Caco-2 (cell line): ENCODE results near the gene FBXL22. TPM values are rescaled to one million over a fixed set of nuclear protein-coding genes. Genes with fewer than 3 reads are reported as not detected.

Experiments used
- Bru-seq: library from RNA; stranded (reverse); fragments of 400-500 nt; gene quantifications from one replicate; lab custom pipeline; 2021; lab: Mats Ljungman, UMichigan
- BruChase-seq, 2 experiments: library from RNA; stranded (reverse); fragments of 400-500 nt; gene quantifications; one replicate each; lab custom pipeline; 2021; lab: Mats Ljungman, UMichigan
- BruUV-seq: library from RNA; stranded (reverse); fragments of 400-500 nt; replicated peaks from 2 replicates; lab custom pipeline; 2021; lab: Mats Ljungman, UMichigan
- CTCF ChIA-PET: fragments of 300-600 bp; sonication (Branson Sonifier 250); formaldehyde crosslinking; loops from one replicate; lab custom pipeline; 2022; ENCODE audit warnings: antibody characterized with exemption; lab: Charles Lee
- POLR2A ChIA-PET: fragments of 300-600 bp; sonication (Branson Sonifier 250); formaldehyde crosslinking; loops from one replicate; lab custom pipeline; 2022; ENCODE audit warnings: antibody characterized with exemption; lab: Charles Lee
- DNase-seq, 2 experiments: peaks; one replicate each; pipeline versions ENCODE4 v3.0.0 to v3.0.0-alpha.2; 2020 to 2022
- H3K27me3 ChIP-seq: replicated peaks from 2 replicates; pipeline ENCODE4 v1.6.0; 2011; ENCODE audit warnings: low read length; ENCODE audit not compliant: control insufficient read depth, insufficient read depth
- H3K36me3 ChIP-seq: 2 replicates; pipeline ENCODE4 v1.5.1; 2011; ENCODE audit warnings: low read length; ENCODE audit not compliant: control insufficient read depth, insufficient read depth
- H3K4me1 ChIP-seq: fragments of 250-450 bp; sonication (Bioruptor Pico); 2 replicates; pipeline ENCODE4 v1.5.1; 2020; ENCODE audit warnings: mild to moderate bottlenecking
- H3K4me3 ChIP-seq: 2 replicates; pipeline ENCODE4 v1.5.1; 2011; ENCODE audit warnings: low read depth, mild to moderate bottlenecking, control low read depth, low read length
- H3K9me3 ChIP-seq: fragments of 250-450 bp; sonication (Bioruptor Pico); 2 replicates; pipeline ENCODE4 v1.5.1; 2020; ENCODE audit warnings: mild to moderate bottlenecking, moderate library complexity
- H3K27ac Mint-ChIP-seq: one replicate; pipeline ENCODE4 v1.8.0; 2022; ENCODE audit warnings: mixed read lengths; ENCODE audit not compliant: unreplicated experiment
- H3K27me3 Mint-ChIP-seq: one replicate; pipeline ENCODE4 v1.8.0; 2022; ENCODE audit warnings: mixed read lengths; ENCODE audit not compliant: insufficient read depth, unreplicated experiment
- H3K36me3 Mint-ChIP-seq: one replicate; pipeline ENCODE4 v1.8.0; 2022; ENCODE audit warnings: mild to moderate bottlenecking, mixed read lengths; ENCODE audit not compliant: insufficient read depth, unreplicated experiment
- H3K4me1 Mint-ChIP-seq: one replicate; pipeline ENCODE4 v1.8.0; 2022; ENCODE audit warnings: low read depth, mixed read lengths; ENCODE audit not compliant: unreplicated experiment
- H3K4me3 Mint-ChIP-seq: one replicate; pipeline ENCODE4 v1.8.0; 2022; ENCODE audit warnings: mild to moderate bottlenecking, moderate library complexity, mixed read lengths; ENCODE audit not compliant: unreplicated experiment
- H3K9me3 Mint-ChIP-seq: one replicate; pipeline ENCODE4 v1.8.0; 2022; ENCODE audit warnings: mixed read lengths; ENCODE audit not compliant: unreplicated experiment
- CTCF ChIP-seq, 2 experiments: fragments of 200-600 bp in 1 of 2; IDR thresholded peaks; 1 replicate in 1 of 2; 2 replicates in 1 of 2; pipeline versions ENCODE4 v1.5.1 to v1.8.0; 2011 to 2022; ENCODE audit warnings: antibody characterized with exemption in 1 of 2, control low read depth in 1 of 2, inconsistent platforms in 1 of 2, low read depth in 1 of 2, low read length in 1 of 2, mild to moderate bottlenecking in 1 of 2, moderate library complexity in 1 of 2; ENCODE audit not compliant: insufficient read depth in 1 of 2, severe bottlenecking in 1 of 2, unreplicated experiment in 1 of 2
- intact Hi-C: fragments of 100-400 bp; cut with micrococcal nuclease; formaldehyde crosslinking; loops from one replicate; pipeline ENCODE4 v1.10.0; 2022; ENCODE audit not compliant: unreplicated experiment
- long read RNA-seq: library from polyadenylated mRNA; stranded (forward); transcript quantifications from one replicate; pipeline ENCODE4 v2.0.0, GENCODE V29; 2022
- total RNA-seq: library from RNA; stranded (reverse); gene quantifications from 2 replicates; pipeline ENCODE4 v1.2.3, GENCODE V29; 2022

The FBXL22 gene
- total RNA-seq (0.97 TPM in 1 of 2 replicates, not detected in the other), Bru-seq, nascent RNA (percentile 45 among the genes with signal in this experiment), BruChase-seq, experiment 1, labeled RNA remaining after a 2-hour chase (percentile 21 among the genes with signal in this experiment), BruChase-seq, experiment 2, labeled RNA remaining after a 6-hour chase (percentile 35 among the genes with signal in this experiment)
- long read RNA-seq, partial matches to known transcripts, result 0 of 3 reads
- long read RNA-seq, other reads (novel, unspliced or antisense), result 3 of 3 reads

- TF ChIP-seq CTCF (IDR thresholded peaks at IDR 0.05; ENCODE audit: insufficient read depth in 1 of 2, low read depth in 1 of 2, low read length in 1 of 2, severe bottlenecking in 1 of 2, unreplicated experiment in 1 of 2), result no peak
- Mint-ChIP-seq H3K9me3 (no peaks in the 10 kb centered on the region), H3K4me3 (no peak within 1 kb of the TSS), H3K36me3 (peaks cover 49% of the 10 kb centered on the region), H3K27ac (peak within 1 kb of the TSS; percentile 66), H3K27me3 (no peaks in the 10 kb centered on the region), H3K4me1 (no peaks in the 10 kb centered on the region)
- Histone ChIP-seq H3K27me3 (no peaks in the 10 kb centered on the region), H3K9me3 (no peaks in the 10 kb centered on the region), H3K4me1 (no peaks in the 10 kb centered on the region; the same call in 1 of the 2 replicates), H3K36me3 (no peaks in the 10 kb centered on the region; the same call in 1 of the 2 replicates), H3K4me3 (no peak within 1 kb of the TSS)
- CTCF ChIA-PET, result no interaction called here
- POLR2A ChIA-PET, result no interaction called here
- no peak for DNase-seq
- intact Hi-C loops, result no loop called here
- BruUV-seq, result no TSS peak
These were observed at the start of gene FBXL22 for GRCh38 chr15:63597038-63597790. TSS of gene FBXL22 (plus strand) at chr15:63597387. CDS start at chr15:63597393, 6 bp downstream.

- no TSS peak for BruUV-seq
These were observed 45.8 kb upstream of the FBXL22 start for GRCh38 chr15:63551400-63551799.

More at GRCh38 chr15:63551400-63551799, 45.8 kb upstream of the FBXL22 start:
- ChIA-PET POLR2A (no interaction called here), CTCF (no interaction called here)
- no peak overlapping the region for H3K4me3 ChIP-seq
- H3K36me3 ChIP-seq, result no peaks in the 10 kb centered on the region
- Mint-ChIP-seq H3K9me3 (no peaks in the 10 kb centered on the region), H3K4me1 (no peaks in the 10 kb centered on the region), H3K36me3 (peaks cover 6% of the 10 kb centered on the region), H3K27me3 (no peaks in the 10 kb centered on the region), H3K4me3 (no peak overlapping the region), H3K27ac (no peak overlapping the region)
- intact Hi-C loops, result no loop called here
- H3K4me1 ChIP-seq, result no peaks in the 10 kb centered on the region
- H3K27me3 ChIP-seq, result no peaks in the 10 kb centered on the region
- no peak for TF ChIP-seq CTCF (IDR thresholded peaks at IDR 0.05; ENCODE audit: insufficient read depth in 1 of 2, low read depth in 1 of 2, low read length in 1 of 2, severe bottlenecking in 1 of 2, unreplicated experiment in 1 of 2)
- no peak for DNase-seq
- H3K9me3 ChIP-seq, result no peaks in the 10 kb centered on the region
